ENCODE results near the gene COA3. TPM values are rescaled to one million over a fixed set of nuclear protein-coding genes. Genes with fewer than 3 reads are reported as not detected.
A peak's percentile ranks its signal among the peaks of the same experiment; 100 is the strongest.

The COA3 gene
- total RNA-seq, 2 donors from 2014 or later: 70.4 to 167 TPM

- DNase-seq (ENCODE audit: low spot score): no peak
- H3K9me3 ChIP-seq: no peaks in the 10 kb centered on the region
- peak overlapping the region; percentile 14 to 53 for H3K27ac ChIP-seq
- peak overlapping the region; percentile 48 to 52 for H3K4me3 ChIP-seq
- no peaks in the 10 kb centered on the region for H3K4me1 ChIP-seq (replicated peaks)
- no peaks in the 10 kb centered on the region for H3K36me3 ChIP-seq
- TF ChIP-seq CTCF (IDR thresholded peaks at IDR 0.05): no peak
- 60% methylated on average over 11 of the region's 11 CpGs for WGBS
- intact Hi-C loops (cut with DNase I): loop anchor here (10.0 kb wide), 1 partner anchor 175 kb away; no protein-coding TSS in a partner anchor
- no peaks in the 10 kb centered on the region for H3K27me3 ChIP-seq (replicated peaks; ENCODE audit: insufficient read depth)
Measured at GRCh38 chr17:42759982-42760651, 38.4 kb downstream of the COA3 start.

- no peaks in the 10 kb centered on the region for H3K9me3 ChIP-seq
- no peak overlapping the region for H3K4me3 ChIP-seq
- TF ChIP-seq CTCF (IDR thresholded peaks at IDR 0.05) (no peak), POLR2AphosphoS5 (IDR thresholded peaks at IDR 0.05) (no peak), POLR2A (IDR thresholded peaks at IDR 0.05) (no peak)
- DNase-seq (ENCODE audit: low spot score): no peak
- H3K27me3 ChIP-seq (replicated peaks; ENCODE audit: insufficient read depth): no peaks in the 10 kb centered on the region
- intact Hi-C loops (cut with DNase I): no loop called here
- H3K27ac ChIP-seq: no peak overlapping the region
- H3K36me3 ChIP-seq: no peaks in the 10 kb centered on the region
- 68% methylated on average over 3 of the region's 3 CpGs for WGBS
- H3K4me1 ChIP-seq (replicated peaks): no peaks in the 10 kb centered on the region
Measured at GRCh38 chr17:42754782-42755181, 43.7 kb downstream of the COA3 start.

- WGBS: 71% methylated on average over 7 of the region's 7 CpGs
- intact Hi-C loops (cut with DNase I): no loop called here
- peaks cover 10% of the 10 kb centered on the region for H3K4me1 ChIP-seq (replicated peaks)
- no peaks in the 10 kb centered on the region for H3K27me3 ChIP-seq (replicated peaks; ENCODE audit: insufficient read depth)
- no peak overlapping the region for H3K27ac ChIP-seq
- no peak overlapping the region for H3K4me3 ChIP-seq
- TF ChIP-seq POLR2A (IDR thresholded peaks at IDR 0.05) (no peak), CTCF (IDR thresholded peaks at IDR 0.05) (no peak), POLR2AphosphoS5 (IDR thresholded peaks at IDR 0.05) (no peak)
- no peak for DNase-seq (ENCODE audit: low spot score)
- H3K9me3 ChIP-seq: no peaks in the 10 kb centered on the region
- H3K36me3 ChIP-seq: no peaks in the 10 kb centered on the region
Measured at GRCh38 chr17:42751628-42752027, 46.9 kb downstream of the COA3 start.

- H3K4me1 ChIP-seq (replicated peaks): peaks cover 10% of the 10 kb centered on the region
- intact Hi-C loops (cut with DNase I): no loop called here
Measured at GRCh38 chr17:42750739-42751344, 47.7 kb downstream of the COA3 start.

More at GRCh38 chr17:42750739-42751344, 47.7 kb downstream of the COA3 start:
- 42% methylated on average over 3 of the region's 3 CpGs for WGBS
- Histone ChIP-seq H3K36me3 (no peaks in the 10 kb centered on the region), H3K27ac (peak overlapping the region in 1 of 2 donors; percentile 71), H3K27me3 (replicated peaks; ENCODE audit: insufficient read depth) (no peaks in the 10 kb centered on the region), H3K4me3 (no peak overlapping the region), H3K9me3 (no peaks in the 10 kb centered on the region)
- TF ChIP-seq POLR2AphosphoS5 (IDR thresholded peaks at IDR 0.05): no peak
- TF ChIP-seq CTCF (IDR thresholded peaks at IDR 0.05): no peak
- TF ChIP-seq POLR2A (IDR thresholded peaks at IDR 0.05): no peak
- no peak for DNase-seq (ENCODE audit: low spot score)
